HG03139 (cell line): ENCODE results near the gene OR13C8.

Source experiments
- ATAC-seq: cut with Tn5 transposase; IDR thresholded peaks from one replicate; pipeline ENCODE4 v1.9.1; 2021; ENCODE audit not compliant: unreplicated experiment

OR13C8 gene

GRCh38 chr9:104608336-104608735, 39.4 kb downstream of the OR13C8 start:
- no peak for ATAC-seq

- ATAC-seq = no peak
These were observed 42.2 kb downstream of the OR13C8 start for GRCh38 chr9:104611213-104611612.

- no peak for ATAC-seq
These were observed 48.5 kb downstream of the OR13C8 start for GRCh38 chr9:104617418-104617817.

GRCh38 chr9:104618104-104618503, 49.1 kb downstream of the OR13C8 start, which contains the start of gene OR13C9:
Gene OR13C9, minus strand, starts transcription at chr9:104618204. Its CDS starts 0 bp downstream, at chr9:104618204.
- ATAC-seq = no peak
